GM23248 (cell line): ENCODE data around the gene SLC7A9.

Experiments used
- EZH2 ChIP-seq: fragments of 200-600 bp; sonication (generic); IDR thresholded peaks from 2 replicates; pipeline ENCODE4 v1.6.1; 2018; ENCODE audit warnings: antibody characterized with exemption, mild to moderate bottlenecking; ENCODE audit not compliant: insufficient read depth, poor library complexity, severe bottlenecking
- EZH2phosphoT487 ChIP-seq: fragments of 200-600 bp; sonication (generic); IDR thresholded peaks from 2 replicates; pipeline ENCODE4 v1.6.1; 2018; ENCODE audit warnings: antibody characterized with exemption, moderate library complexity, mild to moderate bottlenecking, low read depth; ENCODE audit not compliant: insufficient read depth

GRCh38 chr19:32878988-32879387 lies 9.4 kb upstream of the SLC7A9 start:
- no peak for TF ChIP-seq EZH2
- TF ChIP-seq EZH2phosphoT487, result no peak
